Fibroblast of upper back skin (primary cell): ENCODE data around the gene MESP1.

Experiments
- DNase-seq: peaks from one replicate; pipeline ENCODE4 v3.0.0-alpha.2; 2013

MESP1 gene

GRCh38 chr15:89755701-89756100 is 4.7 kb upstream of the MESP1 start:
- no peak for DNase-seq

DNA sequence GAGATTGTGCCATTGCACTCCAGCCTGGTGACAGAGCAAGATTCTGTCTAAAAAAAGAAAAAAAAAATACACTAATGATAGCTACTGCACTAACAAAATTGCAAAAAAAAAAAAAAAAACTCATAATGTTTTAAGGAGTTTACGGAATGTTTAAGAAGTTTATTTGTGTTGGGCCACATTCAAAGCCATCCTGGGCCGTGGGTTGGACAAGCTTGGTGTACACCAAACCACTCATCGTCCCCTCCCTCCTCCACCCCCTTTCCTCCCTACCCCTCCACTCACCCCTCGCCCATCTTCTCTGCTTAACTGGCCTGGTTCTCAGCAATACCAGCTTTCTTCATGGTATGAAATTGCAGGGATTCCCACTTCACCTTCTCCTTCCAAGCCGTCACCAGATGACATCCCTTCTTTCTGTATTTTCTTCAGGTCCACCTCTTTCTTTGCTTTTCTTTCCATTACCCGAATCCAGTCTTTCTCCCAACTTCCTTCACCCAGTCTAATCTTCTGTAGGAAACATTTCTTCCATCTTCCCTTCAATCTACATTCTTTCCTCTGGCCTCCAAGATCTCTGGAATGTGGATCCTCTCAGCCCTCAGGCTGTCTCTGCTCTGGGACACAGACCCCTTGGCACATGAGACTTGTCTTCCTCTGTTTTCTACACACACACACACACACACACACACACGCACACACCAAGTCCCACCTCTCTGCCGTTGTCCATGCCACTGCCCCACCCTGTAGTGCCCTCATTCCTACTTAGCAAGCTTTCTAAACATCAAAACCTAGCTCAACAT is 3.5 kb upstream of the MESP1 start:
- DNase-seq = no peak

DNA sequence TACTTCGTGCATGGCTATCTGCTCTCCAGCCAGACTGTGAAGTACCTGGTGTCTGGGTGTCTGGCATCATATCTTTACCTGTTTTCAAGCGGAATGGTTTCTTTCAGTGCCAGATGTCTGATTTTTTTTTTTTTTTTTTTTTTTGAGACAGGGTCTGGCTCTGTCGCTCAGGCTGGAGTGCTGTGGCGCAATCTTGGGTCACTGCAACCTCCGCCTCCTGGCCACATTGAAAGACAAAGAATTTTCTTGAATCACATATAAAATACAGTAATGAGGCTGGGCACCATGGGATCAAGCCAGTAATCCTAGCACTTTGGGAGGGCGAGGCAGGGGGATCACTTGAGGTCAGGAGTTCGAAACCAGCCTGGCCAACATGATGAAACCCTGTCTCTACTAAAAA is 2.8 kb upstream of the MESP1 start:
- DNase-seq = no peak

GRCh38 chr15:89751748-89752147 is 699 bp upstream of the MESP1 start:
- no peak for DNase-seq

DNA sequence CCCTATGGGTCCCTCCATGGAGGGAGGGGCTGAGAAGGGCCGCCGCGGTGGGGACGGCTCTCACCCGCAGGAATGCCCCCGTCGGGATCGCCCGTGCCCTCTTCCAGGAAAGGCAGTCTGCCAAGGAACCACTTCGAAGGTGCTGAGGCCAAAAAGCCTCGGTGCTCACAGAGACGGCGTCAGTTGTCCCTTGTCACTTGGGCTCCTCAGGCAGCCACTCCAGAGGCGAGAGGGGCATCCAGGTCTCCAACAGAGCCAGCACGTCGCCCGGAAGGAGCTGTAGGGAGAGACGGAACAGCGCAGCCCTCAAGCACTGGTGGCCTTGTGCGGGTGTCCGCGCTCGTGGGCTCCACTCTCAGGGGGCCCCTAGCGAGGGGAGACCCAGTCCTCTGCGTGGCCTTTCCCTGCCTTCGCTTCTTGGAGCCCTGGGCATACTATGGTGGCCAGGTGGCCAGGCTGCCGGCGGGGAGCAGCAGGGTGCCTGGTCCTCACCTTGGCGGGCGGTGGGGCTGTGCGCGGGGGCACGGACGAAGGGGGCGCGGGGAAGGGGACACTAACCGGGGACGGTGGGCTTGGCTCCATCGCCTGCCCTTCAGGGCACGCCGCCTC is 994 bp downstream of the MESP1 start:
- DNase-seq = no peak

DNA sequence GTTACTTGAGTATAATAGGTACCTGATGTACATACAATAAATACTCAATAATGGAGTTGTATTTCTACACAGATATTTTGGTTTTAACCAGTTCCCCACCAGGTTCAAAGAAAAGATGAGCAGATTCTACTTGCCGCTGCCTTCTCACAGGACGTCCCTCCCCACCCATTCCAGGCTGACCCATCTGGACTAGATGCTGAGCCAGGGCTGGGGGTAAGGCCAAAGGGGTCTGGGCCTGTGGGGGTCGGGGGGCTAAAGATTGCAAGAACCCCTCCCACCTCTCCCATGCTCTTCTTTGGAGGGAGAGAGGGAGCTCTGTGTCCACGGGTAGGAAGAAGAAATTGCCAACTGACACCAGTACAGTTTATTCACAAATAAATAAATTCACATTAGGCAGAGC is 1.5 kb downstream of the MESP1 start:
- DNase-seq = no peak

GRCh38 chr15:89749054-89749453 is 2.0 kb downstream of the MESP1 start:
- no peak for DNase-seq

GRCh38 chr15:89747708-89748682 is 3.1 kb downstream of the MESP1 start:
- DNase-seq = no peak

DNA sequence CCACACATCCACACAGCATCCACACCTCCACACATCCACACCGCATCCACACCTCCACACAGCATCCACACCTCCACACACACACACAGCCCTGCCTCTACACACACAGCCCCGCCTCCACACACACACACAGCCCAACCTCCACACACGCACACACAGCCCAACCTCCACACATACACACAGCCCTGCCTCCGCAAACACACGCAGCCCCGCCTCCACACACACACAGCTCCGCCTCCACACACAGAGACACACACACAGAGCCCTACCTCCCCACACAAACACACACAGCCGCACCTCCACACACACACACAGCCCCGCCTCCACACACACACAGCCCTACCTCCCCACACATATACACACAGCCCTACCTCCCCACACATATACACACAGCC is 4.7 kb downstream of the MESP1 start:
- DNase-seq = no peak

DNA sequence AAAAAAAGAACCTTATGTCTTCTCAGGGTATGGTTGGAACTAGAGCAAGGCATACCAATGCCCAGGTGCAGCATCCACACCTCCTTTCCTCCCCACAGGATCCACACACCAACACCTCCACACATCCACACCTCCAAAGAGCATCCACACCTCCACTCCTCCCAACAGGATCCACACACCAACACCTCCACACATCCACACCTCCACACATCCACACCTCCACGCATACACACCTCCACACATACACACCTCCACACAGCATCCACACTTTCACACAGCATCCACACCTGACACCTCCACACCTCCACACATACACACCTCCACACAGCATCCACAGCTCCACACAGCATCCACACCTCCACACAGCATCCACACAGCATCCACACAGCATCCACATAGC is 5.3 kb downstream of the MESP1 start:
- DNase-seq = no peak

DNA sequence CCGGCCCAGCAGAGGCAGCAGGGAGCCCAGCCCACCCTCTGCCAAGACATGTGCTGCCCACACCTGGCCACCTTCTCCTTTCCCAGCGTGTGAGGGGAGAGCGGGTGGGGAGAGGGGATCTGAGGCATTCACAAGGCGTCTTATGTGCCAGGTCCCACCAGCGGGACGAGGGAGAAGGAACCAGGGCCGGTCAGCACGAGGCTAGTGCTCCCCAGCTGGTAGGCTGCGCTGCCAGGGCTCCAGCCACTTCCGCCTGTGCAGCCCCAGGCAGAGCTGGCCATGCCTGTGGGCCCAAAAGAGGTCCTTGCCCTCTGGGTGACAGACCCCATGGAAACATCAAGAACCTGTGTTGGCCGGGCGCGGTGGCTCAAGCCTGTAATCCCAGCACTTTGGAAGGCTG is 5.9 kb downstream of the MESP1 start:
- no peak for DNase-seq

- DNase-seq = no peak
Observed at GRCh38 chr15:89743594-89743993, 7.5 kb downstream of the MESP1 start.

DNA sequence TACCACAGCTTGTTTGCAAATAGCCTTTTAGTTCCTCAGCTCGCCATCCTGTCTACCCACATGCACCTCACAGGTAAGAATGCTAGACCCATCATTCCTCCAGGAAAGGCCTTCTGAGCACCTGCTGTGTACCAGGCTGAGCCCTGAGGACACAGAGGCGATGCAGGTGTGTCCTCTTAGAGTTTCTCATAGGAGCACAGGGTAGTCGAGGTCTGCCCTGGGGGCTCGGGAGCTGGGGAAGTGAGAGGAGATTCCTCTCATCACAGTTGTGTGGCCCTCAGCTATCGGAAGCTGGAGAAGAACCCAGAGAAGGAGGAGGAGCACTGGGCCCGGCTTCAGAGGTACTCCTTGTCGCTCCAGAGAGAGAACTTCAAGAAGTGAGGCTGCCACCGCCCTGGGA is 8.0 kb downstream of the MESP1 start:
- DNase-seq = no peak

DNA sequence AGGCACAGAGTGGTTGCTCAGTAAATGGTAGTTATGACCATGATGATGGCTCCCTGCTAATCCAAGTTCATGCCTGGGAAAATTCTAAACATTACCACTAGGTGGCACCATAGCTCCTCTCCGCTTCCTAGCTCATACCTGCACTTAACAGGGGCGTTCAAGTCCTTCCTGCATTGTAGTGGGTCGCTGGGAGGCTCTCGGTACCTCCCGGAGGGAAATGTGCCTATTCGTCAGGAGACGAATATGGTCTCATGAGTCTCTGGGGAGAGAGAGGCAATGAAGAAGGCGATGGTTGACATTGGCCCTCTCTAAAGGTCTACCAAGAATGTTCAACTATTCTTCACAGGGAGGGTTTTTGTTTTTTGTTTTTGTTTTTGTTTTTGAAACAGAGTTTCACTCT is 10.9 kb downstream of the MESP1 start:
- DNase-seq = peak; percentile 72

DNA sequence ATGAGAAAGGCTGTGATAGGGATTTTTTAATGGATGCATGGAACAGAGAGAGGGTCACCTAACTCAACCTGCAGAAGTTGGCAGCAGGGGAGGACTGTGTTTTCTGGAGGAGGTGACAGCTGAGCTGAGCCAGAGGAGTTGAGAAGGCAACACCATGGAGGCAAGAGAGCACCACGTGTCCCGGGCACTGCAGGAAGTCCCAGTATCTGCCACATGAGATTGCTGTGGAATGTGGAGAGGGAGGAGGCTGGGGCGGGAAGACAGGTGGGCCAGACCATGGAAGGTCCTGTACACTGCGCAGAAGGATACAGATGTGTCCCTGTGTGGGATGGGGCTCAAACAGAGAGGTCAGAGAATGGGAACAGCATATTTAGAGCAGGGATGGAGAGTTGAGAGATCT is 15.3 kb downstream of the MESP1 start:
- DNase-seq = no peak

DNA sequence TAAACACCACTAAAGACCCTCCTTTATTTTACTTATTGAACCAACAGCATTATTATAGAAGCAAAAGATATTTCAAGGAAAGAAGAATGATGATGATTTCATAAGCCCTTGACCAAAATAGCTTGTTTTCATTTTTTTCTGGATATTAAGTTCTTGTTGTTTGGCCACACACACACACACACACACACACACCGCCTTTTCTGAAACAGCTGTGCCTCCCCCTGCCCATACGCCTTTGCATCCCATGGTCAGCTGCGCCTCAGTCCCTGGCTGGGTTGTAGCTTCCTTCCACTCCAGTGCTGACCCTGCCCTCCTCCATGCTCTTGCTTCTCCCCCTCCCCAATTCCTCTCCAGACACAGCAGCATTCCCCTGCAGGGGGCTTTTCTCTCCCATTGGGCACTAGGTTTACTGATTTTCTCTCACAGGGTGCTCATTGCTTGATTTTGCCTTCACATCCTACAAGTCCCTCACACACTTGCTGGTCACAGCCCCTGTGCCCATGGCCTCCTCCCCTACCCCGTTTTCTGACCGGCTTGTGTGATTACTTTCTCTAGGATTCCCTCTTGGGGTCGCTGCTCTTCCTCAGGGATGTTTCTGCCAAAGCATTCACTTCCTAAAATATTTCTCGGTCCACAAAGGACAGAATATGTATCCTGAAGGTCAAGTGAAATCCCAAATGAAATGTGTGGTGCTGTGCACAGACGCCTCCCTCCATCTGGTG is 18.4 kb downstream of the MESP1 start:
- no peak for DNase-seq

GRCh38 chr15:89731275-89731674 is 19.8 kb downstream of the MESP1 start:
- DNase-seq = no peak

GRCh38 chr15:89728254-89728653 is 22.8 kb downstream of the MESP1 start:
- DNase-seq = no peak

- no peak for DNase-seq
Observed at GRCh38 chr15:89725064-89725463, 26.0 kb downstream of the MESP1 start.

DNA sequence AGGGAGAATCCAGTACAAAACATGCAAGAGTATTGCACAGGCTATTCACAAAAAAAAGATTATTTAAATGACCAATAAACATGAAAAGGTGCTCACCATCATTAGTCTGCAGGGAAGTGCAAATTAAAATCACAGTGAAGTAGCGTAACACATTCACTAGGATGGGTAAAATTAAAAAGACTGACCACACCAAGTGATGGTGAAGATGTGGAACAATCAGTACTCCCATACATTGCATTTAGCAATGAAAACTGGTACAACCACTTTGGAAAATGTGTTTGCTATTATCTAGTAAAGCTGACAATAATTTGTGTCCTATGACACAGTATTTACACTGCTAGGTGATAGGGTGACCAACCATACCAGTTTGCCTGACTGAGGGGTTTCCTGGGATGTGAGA is 26.4 kb downstream of the MESP1 start:
- no peak for DNase-seq

- DNase-seq = no peak
Observed at GRCh38 chr15:89723031-89723430, 28.0 kb downstream of the MESP1 start.

- no peak for DNase-seq
Observed at GRCh38 chr15:89714775-89715174, 36.3 kb downstream of the MESP1 start.

- no peak for DNase-seq
Observed at GRCh38 chr15:89707577-89707976, 43.5 kb downstream of the MESP1 start.
